Germinal center (tissue), 1 donor: ENCODE measurements around the gene ZSWIM8.

Experiments
- DNase-seq: peaks from one replicate; pipeline ENCODE4 v3.0.0; 2012; ENCODE audit warnings: mixed read lengths, low spot score

ZSWIM8 gene

GRCh38 chr10:73841061-73841421 is 55.6 kb downstream of the ZSWIM8 start:
- no peak for DNase-seq

DNA sequence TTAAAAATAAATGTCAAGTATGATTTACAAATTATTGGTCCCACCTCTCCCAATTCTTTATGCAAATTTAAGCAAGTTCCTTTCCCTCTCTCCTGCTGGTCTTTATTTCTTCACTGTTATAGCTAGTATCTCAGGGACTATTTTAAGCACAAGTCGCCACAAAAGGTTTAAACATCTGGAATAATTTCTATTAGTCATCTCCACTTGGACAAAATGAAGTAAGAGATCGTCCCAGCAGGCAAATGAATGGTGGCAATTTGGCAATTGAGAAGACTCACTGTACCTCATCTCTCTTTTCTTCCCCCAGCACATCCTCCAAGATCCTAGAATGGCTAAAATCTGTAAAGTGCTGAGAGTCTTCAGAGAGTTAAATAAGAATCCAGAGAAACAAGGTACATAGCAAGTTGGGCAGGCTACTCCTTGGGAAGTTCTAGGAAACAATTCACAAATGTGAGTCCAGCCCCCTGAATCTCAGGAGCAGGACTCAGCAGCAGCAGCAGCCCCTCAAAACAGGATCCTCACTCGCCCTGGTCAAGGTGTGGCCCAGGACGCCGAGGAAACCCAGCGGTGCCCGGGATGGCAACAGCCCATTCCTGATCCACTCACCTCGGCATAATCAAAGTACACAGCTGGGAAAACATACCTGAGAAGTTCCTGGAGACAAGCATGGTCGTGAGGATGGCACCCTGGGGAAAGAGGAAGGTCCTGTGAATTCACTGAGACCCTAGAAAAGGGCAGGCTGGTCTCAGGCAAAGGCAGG is 56.3 kb downstream of the ZSWIM8 start:
- DNase-seq = no peak

DNA sequence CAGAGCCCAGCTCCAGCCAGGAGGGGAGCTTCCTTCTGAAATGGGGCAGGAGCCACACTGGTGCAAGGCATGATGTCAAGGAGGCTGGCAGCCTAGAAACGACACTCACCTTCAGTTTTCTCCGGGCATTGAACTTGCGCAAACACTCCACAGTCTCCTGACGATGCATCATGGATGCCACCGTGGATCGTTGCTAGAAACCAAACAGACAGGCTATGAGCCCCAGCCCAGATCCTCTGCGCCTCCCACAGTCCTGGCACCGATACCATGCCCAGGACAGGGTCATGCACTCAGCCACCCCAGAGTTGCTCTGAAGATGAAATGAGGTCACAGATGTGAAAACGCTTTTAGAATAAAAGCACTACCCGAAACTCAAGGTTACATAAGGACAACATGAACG is 56.9 kb downstream of the ZSWIM8 start:
- DNase-seq = no peak

DNA sequence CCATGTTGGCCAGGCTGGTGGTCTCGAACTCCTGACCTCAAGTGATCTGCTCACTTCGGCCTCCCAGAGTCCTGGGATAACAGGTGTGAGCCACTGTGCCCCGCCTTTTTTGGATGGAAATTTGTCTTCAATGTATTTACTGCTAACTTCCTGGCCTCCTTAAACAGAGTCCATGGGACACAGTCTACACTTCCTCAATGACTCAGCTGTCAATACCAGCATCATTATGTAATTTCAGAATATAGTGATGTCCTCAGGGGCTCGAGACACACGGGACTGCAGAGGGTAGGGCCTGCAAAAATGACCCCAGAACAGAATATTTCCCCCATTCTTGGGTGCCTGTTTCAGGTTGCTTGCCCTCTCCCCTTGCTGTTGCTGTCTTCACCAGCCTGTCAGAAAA is 57.9 kb downstream of the ZSWIM8 start:
- no peak for DNase-seq

- DNase-seq = no peak
Measured at GRCh38 chr10:73847031-73847430, 61.6 kb downstream of the ZSWIM8 start.

DNA sequence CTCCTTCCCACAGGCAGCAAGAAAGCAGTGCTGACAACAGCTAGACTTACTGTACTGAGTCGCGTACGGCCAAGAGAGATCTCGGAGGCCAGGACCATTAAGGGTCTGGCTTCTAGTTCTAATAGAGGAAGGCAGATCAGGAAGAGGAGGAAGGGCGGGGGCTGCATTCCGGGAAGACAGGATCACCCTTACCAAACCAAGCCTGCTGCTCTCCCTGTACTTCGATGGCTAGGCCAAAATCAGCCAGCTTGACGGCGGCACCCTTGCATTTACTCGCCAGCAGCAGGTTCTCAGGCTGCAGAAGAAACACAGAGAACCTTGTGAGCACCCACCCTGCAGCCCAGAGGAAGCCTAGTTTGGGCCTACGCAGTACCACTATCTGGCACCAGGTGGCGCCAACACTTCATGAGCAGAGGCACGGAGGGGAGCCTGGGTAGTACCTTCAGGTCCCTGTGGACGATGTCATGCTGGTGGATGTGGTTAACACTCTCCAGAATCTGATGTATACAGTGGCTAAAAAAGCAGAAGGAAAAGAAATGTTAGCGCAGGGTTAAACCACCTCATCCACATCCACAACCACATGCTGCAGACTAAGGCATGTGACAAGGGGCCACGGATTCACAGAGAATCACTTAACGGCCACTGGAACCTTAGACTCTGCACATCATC is 63.5 kb downstream of the ZSWIM8 start:
- DNase-seq = peak; percentile 92

GRCh38 chr10:73850211-73850610 is 64.8 kb downstream of the ZSWIM8 start:
- DNase-seq = no peak

- no peak for DNase-seq
Measured at GRCh38 chr10:73850863-73851461, 65.6 kb downstream of the ZSWIM8 start.
